ENCODE results near the gene LPO.

GRCh38 chr17:58245428-58246103 lies 7.2 kb downstream of the LPO start:
- TF ChIP-seq EZH2phosphoT487 (IDR thresholded peaks at IDR 0.05; ENCODE audit: low read length) (no peak), CTCF (IDR thresholded peaks at IDR 0.05; ENCODE audit: low read length) (no peak), EZH2 (optimal IDR thresholded peaks at IDR 0.05; ENCODE audit: low read depth, low read length) (no peak)

Measured in MM.1S (cell line).